Subcutaneous abdominal adipose tissue (tissue), 5 donors: ENCODE data around the gene IGSF6.

Experiments
- H3K27ac ChIP-seq: one replicate; pipeline ENCODE4 v1.7.0; 2013; ENCODE audit warnings: low read depth, mild to moderate bottlenecking, inconsistent platforms, low read length, moderate library complexity
- H3K27me3 ChIP-seq, 5 donors: one replicate each; pipeline ENCODE4 v1.7.0; 2013; ENCODE audit warnings: low read length in 5 of 5, inconsistent platforms in 1 of 5; ENCODE audit not compliant: control insufficient read depth in 5 of 5, insufficient read depth in 4 of 5
- H3K36me3 ChIP-seq, 5 donors: one replicate each; pipeline ENCODE4 v1.7.0; 2013; ENCODE audit warnings: low read length in 5 of 5; ENCODE audit not compliant: control insufficient read depth in 5 of 5, insufficient read depth in 5 of 5
- H3K4me1 ChIP-seq, 5 donors: one replicate each; pipeline ENCODE4 v1.7.0; 2013; ENCODE audit warnings: low read length in 5 of 5, mild to moderate bottlenecking in 3 of 5, moderate library complexity in 1 of 5; ENCODE audit not compliant: control insufficient read depth in 5 of 5, insufficient read depth in 5 of 5
- H3K4me3 ChIP-seq, 5 donors: one replicate each; pipeline ENCODE4 v1.7.0; 2013; ENCODE audit warnings: low read length in 5 of 5, low read depth in 1 of 5
- H3K9ac ChIP-seq, 5 donors: one replicate each; pipeline ENCODE4 v1.7.0; 2013; ENCODE audit warnings: low read length in 5 of 5, mild to moderate bottlenecking in 4 of 5, moderate library complexity in 3 of 5
- H3K9me3 ChIP-seq, 5 donors: one replicate each; pipeline ENCODE4 v1.7.0; 2013; ENCODE audit warnings: low read length in 5 of 5; ENCODE audit not compliant: control insufficient read depth in 5 of 5
- donor health status: healthy.
- donor health status: healthy.
- donor health status: healthy.
- donor health status: healthy.
- donor health status: healthy.

Gene IGSF6

GRCh38 chr16:21597561-21598030, 54.8 kb downstream of the IGSF6 start:
- H3K36me3 ChIP-seq = no peaks in the 10 kb centered on the region
- H3K27ac ChIP-seq = no peak overlapping the region
- no peak overlapping the region for H3K4me3 ChIP-seq
- no peaks in the 10 kb centered on the region for H3K9me3 ChIP-seq
- H3K27me3 ChIP-seq = no peaks in the 10 kb centered on the region
- H3K4me1 ChIP-seq = peaks cover 2 to 31% (median 21%) of the 10 kb centered on the region in 5 donors
- H3K9ac ChIP-seq = no peak overlapping the region

DNA sequence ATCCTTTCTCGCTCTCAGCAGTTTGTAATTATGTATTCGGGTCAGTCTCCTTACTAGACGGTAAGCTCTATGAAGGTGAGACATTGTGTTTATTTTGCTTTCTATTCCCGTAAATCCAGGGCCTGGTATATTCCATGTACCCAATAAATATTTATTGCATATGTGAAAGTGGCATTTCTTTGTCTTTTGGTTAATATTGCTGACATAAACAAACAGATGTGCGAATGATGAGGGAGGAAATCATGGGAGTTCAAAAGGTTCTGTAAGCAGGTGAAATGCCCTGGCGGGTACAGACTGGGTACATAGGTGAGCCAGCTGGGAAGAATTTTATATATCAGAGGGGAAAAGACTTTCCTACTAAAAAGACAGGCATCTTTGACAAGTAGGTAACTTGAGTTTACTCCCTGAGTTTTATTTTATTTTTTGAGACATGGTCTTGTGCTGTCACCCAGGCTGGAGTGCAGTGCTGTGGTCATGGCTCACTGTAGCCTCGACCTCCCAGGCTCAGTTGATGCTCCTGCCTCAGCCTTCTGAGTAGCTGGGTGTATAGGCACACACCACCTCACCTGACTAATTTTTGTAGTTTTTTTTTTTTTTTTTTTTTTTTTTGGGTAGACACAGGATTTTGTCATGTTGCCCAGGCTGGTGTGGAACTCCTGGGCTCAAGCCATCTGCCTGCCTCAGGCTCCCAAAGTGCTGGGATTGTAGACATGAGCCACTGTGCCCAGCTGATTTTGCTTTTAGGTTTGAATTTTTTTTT, 58.7 kb downstream of the IGSF6 start:
- Histone ChIP-seq H3K4me1 (peaks cover 0 to 17% (median 5%) of the 10 kb centered on the region in 5 donors), H3K4me3 (no peak overlapping the region), H3K27me3 (no peaks in the 10 kb centered on the region), H3K36me3 (no peaks in the 10 kb centered on the region), H3K9ac (no peak overlapping the region), H3K27ac (no peak overlapping the region), H3K9me3 (no peaks in the 10 kb centered on the region)

DNA sequence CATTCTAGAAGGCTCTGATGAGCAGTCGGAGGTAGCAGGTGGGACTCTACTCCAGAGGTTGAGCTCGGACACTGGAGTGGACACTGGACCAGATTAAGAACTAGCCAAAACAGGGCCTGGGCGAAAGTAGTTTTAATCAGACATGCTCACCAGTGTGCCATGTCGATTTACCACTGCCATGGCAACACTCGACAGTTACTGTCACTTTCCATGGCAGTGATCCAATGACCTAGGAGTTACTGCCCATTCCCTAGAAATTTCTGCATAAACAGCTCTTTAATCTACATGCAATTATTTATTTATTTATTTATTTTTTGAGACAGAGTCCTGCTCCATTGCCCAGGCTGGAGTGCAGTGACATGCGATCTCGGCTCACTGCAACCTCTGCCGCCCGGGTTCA, 60.2 kb downstream of the IGSF6 start:
- Histone ChIP-seq H3K27me3 (no peaks in the 10 kb centered on the region), H3K36me3 (no peaks in the 10 kb centered on the region), H3K9ac (no peak overlapping the region), H3K4me1 (peaks cover 0 to 10% (median 0%) of the 10 kb centered on the region in 5 donors), H3K9me3 (no peaks in the 10 kb centered on the region), H3K4me3 (no peak overlapping the region), H3K27ac (no peak overlapping the region)

DNA sequence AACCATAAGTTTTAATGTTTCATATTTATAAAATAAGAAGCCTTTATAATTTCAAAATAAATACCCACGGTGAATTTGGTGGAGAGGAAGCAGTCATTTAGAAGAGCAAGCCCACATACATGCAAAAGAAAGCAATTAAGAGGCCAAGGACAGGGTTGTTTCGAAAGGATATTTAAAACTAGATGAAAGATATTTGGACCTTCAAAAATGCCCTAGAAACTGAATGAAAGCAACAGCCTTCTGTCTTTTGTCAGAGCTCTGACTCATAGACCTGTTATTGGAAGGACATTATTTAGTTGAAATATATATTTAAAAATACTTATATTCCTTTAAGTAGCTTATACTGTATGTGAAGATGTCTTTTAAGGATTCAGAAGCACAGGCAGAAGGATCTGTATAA, 61.6 kb downstream of the IGSF6 start:
- Histone ChIP-seq H3K9ac (no peak overlapping the region), H3K27ac (no peak overlapping the region), H3K4me1 (peaks cover 0 to 10% (median 0%) of the 10 kb centered on the region in 5 donors)

DNA sequence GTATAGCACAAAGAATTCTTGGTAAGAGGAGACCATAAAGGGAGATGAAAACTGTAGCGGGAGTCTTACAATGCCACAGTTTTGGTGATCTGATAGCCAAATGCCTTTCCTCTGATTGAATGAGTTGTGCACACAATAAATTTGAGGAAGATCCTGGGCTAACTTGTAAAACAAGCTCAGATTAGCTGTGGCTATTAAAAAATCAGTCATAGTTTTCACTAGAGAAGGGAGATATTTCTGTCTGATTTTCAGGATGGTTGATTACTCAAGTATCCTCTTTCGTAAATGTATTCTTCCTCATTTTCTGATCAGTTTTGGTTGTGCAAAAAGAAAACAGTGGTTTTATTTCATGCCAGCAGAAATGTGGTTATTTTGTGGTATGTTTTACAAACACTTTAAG, 62.1 kb downstream of the IGSF6 start:
- Histone ChIP-seq H3K36me3 (no peaks in the 10 kb centered on the region), H3K4me3 (no peak overlapping the region), H3K4me1 (peaks cover 0 to 10% (median 0%) of the 10 kb centered on the region in 5 donors), H3K27ac (no peak overlapping the region), H3K27me3 (no peaks in the 10 kb centered on the region), H3K9ac (peak overlapping the region in 1 of 5 donors; percentile 35), H3K9me3 (no peaks in the 10 kb centered on the region)

More for the DNA sequence above, 61.6 kb downstream of the IGSF6 start:
- Histone ChIP-seq H3K9me3 (no peaks in the 10 kb centered on the region), H3K36me3 (no peaks in the 10 kb centered on the region), H3K4me3 (no peak overlapping the region), H3K27me3 (no peaks in the 10 kb centered on the region)

GRCh38 chr16:21589551-21589950, 62.9 kb downstream of the IGSF6 start:
- H3K4me3 ChIP-seq = no peak overlapping the region
- H3K36me3 ChIP-seq = no peaks in the 10 kb centered on the region
- no peaks in the 10 kb centered on the region for H3K27me3 ChIP-seq
- no peak overlapping the region for H3K9ac ChIP-seq
- H3K4me1 ChIP-seq = peaks cover 0 to 10% (median 0%) of the 10 kb centered on the region in 5 donors
- H3K27ac ChIP-seq = no peak overlapping the region
- H3K9me3 ChIP-seq = no peaks in the 10 kb centered on the region
